GM18519 (cell line): ENCODE results near the gene G6PC3.
"Not testable (repeated sequence)": the region's sequence is repeated elsewhere in the genome, so short reads cannot be mapped to it uniquely, and the experiment has no call there.

Source experiments
- ATAC-seq: cut with Tn5 transposase; IDR thresholded peaks from one replicate; pipeline ENCODE4 v1.9.1; 2021; ENCODE audit warnings: mild to moderate bottlenecking, moderate library complexity; ENCODE audit not compliant: unreplicated experiment, low FRiP score

The G6PC3 gene, protein sequence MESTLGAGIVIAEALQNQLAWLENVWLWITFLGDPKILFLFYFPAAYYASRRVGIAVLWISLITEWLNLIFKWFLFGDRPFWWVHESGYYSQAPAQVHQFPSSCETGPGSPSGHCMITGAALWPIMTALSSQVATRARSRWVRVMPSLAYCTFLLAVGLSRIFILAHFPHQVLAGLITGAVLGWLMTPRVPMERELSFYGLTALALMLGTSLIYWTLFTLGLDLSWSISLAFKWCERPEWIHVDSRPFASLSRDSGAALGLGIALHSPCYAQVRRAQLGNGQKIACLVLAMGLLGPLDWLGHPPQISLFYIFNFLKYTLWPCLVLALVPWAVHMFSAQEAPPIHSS

DNA sequence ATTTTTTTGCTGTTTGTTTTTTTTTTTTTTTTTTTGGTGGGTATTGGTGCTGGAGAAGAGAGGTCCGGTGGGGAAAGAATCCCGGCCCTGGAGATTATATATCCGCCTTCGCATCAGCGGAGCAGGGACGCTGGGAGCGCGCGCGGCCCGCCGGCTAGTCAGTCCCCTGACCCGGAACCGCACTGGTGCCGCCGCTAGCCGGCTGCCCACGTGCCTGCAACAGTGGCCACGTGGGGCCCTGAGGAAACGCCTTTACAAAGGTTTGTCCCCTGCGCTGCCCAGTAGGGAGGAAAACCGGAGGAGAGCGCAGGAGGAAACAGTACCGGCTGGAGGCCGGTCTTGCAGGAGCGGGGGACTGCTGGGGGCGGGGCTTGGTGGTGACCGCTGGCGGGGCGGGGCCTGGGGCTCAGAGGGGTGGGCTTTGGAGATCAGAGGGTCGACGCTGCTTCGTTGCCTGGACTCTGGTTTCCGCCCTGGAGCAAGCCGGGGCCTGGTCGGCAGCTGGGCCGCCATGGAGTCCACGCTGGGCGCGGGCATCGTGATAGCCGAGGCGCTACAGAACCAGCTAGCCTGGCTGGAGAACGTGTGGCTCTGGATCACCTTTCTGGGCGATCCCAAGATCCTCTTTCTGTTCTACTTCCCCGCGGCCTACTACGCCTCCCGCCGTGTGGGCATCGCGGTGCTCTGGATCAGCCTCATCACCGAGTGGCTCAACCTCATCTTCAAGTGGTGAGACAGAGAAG lies at the start of gene G6PC3:
TSS of gene G6PC3 (plus strand) at position 281 of the 743 bp plus-strand sequence. CDS start at position 512, 231 bp downstream.
- peak; percentile 53 for ATAC-seq

DNA sequence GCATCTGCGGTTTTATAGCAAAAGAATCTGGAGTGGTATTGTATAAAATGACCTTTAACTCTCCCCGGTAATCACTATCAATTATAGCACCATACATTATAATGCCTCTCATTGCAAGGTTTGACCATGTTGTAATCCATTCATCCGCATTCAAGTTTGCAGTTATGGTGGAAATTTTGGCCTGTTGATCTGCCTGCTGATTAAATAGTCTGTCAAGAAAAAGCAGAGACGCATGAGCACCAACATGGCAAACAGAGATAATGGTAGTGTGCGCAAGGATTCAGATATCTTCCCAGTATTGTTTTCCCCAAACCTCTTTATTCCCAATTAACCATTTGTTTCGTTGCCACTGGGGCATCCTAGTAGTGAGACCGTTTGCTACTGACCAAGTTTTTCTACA lies 49.3 kb upstream of the G6PC3 start:
- ATAC-seq, result not testable (repeated sequence)

- no peak for ATAC-seq
Observed at GRCh38 chr17:44022246-44022645, 48.3 kb upstream of the G6PC3 start.

DNA sequence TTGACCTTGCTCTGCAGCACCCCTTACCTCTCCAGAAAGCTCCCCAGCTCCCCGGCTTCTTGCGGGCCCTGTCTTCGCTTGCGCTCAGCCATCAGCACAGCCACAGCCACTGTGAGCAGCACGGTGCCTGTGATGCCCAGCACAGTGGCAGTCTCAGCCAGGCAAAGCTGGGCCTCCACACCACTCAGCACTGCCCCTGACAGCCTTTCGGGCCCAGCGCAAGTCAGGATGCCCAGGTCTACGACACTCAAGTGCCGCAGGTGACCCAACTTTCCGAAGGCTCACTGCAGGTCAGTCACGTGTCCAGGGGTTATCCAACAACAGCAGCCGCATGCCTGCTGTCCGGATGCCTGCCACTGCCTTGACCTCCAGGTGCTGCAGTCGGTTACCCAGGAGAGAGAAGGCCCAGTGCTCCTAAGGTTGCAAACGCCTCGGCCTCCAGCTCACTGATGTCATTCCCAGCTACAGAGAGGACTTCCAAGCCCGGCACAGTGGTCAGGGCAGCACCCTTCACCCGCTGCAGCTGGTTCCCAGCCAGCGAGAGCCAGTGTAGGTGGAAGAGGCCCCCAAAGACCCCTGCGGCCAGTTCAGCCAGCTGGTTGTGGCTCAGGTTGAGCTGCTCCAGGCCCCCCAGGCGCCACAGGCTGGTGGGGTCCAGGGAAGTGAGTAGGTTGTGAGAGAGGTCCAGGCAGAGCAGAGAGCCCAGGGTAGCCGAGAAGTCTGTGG lies 46.8 kb upstream of the G6PC3 start:
- no peak for ATAC-seq

GRCh38 chr17:44024271-44024663 lies 46.3 kb upstream of the G6PC3 start:
- no peak for ATAC-seq

DNA sequence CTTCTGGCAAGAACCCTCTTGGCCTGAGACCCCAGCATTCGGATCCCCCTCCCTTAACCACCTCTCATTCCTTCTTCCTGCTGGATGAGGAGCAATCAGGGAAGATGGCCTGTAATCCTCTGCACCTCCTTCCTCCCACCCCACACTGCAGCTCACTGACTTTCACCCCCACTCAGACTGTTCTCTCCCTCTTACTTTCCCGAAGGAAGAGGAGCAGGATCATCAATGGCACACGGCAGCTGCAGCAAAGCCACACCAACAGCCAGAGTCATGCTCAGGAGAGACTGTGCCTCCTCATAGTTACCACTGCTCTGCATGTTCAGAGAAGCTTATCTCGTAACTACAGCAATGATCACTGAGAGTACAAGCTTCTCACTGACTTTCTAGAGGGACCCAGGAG lies 45.7 kb upstream of the G6PC3 start:
- no peak for ATAC-seq

GRCh38 chr17:44029736-44030135 lies 40.8 kb upstream of the G6PC3 start:
- no peak for ATAC-seq

- ATAC-seq, result no peak
Observed at GRCh38 chr17:44030482-44030881, 40.1 kb upstream of the G6PC3 start.

DNA sequence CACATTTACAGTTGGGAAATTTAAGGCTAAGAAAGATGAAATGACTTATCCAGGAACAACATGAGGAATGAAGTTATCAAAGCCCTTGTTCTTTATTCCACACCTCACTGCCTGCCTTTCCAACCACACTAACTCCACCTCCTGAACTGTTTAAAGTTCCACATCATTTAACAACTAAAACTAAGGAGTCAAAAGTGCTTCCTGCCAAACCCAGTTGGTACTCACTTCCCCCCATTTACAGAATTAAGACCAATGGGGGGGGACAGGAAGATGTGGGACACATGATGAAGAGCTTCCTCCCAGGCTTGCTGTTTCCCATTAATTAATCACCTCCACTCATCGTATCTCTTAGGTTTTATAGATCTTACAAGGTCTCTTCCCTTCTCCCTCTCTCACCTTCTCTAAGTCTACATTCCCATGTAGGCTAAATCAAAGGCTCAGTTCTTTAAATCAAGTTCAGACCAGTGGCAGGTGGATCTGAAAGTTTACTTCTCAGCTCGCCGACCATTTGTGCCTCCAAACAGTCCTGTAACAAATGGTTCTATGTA lies 36.6 kb upstream of the G6PC3 start:
- ATAC-seq, result no peak

GRCh38 chr17:44034688-44035087 lies 35.8 kb upstream of the G6PC3 start:
- not testable (repeated sequence) for ATAC-seq

- ATAC-seq, result no peak
Observed at GRCh38 chr17:44037471-44037870, 33.1 kb upstream of the G6PC3 start.

DNA sequence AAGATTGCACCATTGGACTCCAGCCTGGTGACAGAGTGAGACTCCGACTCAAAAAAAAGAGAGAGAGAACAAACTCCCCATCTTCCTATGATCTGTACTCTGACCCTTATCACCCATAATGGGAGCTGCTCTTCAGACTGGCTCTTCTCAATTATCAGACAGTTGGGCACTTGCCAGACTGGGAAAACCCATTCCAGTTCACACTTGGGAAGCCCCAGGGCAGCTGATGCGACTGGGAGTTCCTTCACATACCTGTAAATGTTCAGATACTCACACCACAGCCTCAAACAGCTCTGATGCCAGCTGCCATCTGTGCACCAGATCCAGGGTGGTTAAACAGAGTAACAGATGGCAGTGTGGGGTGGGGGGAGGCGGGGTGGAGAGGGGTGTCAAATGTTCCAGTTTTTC lies 31.9 kb upstream of the G6PC3 start:
- ATAC-seq, result no peak

DNA sequence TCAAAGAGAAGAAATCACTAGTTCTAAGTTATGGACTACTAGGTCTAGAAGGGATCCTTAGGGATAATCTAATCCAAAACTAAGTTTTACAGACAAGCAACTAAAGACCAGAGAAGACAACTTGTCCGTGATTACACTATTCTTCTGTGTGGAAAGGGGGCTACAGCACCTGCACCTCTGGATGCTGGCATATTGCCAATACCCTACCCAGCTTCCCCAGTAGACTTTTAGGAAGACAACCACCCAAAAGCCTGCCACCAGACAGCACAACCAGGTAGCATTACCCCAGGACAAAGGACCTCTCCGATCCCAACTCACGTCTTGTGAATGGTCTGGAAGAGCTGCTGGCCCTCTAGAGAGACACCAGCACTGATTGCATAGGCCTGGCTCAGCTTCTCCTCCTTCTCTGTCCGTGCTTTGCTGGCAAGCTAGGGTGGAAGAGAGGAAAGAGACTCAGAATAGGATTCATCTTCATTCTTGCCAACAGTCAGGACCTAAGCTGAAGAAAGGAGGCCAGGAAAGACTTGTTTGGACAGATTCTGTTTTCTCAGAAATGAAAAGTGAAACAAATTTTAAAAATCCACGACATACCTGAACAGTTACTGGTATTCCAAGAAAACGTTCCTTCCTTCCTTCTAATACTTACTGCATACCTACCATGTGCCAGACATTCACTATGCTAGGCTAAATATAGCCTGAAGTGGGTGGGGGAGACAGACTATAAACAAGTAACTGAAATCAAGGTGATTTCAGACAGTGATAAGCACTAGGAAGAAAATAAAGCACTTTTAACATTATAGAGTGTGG lies 30.5 kb upstream of the G6PC3 start:
- ATAC-seq, result no peak

GRCh38 chr17:44043272-44043696 lies 27.3 kb upstream of the G6PC3 start:
- no peak for ATAC-seq

GRCh38 chr17:44044071-44044470 lies 26.5 kb upstream of the G6PC3 start:
- ATAC-seq, result no peak

GRCh38 chr17:44045486-44045885 lies 25.0 kb upstream of the G6PC3 start:
- ATAC-seq, result no peak

- ATAC-seq, result not testable (repeated sequence)
Observed at GRCh38 chr17:44046893-44047292, 23.6 kb upstream of the G6PC3 start.

DNA sequence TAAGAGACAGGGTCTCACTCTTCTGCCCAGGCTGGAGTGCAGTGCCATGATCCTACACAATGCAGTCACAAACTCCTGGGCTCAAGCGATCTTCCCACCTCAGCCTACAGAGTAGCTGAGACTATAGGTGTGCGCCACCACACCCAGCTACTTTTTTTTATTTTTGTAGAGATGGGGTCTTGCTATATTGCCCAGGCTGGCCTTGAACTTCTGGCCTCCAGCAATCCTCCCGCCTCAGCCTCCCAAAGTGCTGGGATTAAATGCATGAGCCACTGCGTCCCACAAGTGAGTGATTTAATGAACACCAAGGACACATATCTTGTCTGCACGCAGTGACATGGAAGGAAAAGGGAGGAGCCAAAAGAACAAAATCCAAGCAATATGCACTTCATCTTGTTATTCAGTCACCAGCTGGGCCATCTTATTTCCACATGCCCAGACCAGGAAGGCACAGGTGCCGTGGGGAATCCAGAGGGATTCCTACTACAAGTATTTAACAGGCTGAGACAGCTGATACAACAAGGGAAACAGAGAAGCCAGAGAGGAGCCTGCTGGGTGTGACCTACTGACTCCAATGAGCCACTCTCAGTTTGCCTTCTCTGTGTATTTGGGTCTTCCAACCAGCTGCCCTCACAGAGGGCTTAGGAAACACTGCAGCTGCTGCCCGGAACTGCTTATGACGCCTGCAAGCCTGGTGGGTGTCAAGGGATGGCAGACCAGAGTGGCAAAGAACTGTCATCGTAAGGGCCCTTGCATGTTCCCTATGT lies 21.1 kb upstream of the G6PC3 start:
- ATAC-seq, result no peak

DNA sequence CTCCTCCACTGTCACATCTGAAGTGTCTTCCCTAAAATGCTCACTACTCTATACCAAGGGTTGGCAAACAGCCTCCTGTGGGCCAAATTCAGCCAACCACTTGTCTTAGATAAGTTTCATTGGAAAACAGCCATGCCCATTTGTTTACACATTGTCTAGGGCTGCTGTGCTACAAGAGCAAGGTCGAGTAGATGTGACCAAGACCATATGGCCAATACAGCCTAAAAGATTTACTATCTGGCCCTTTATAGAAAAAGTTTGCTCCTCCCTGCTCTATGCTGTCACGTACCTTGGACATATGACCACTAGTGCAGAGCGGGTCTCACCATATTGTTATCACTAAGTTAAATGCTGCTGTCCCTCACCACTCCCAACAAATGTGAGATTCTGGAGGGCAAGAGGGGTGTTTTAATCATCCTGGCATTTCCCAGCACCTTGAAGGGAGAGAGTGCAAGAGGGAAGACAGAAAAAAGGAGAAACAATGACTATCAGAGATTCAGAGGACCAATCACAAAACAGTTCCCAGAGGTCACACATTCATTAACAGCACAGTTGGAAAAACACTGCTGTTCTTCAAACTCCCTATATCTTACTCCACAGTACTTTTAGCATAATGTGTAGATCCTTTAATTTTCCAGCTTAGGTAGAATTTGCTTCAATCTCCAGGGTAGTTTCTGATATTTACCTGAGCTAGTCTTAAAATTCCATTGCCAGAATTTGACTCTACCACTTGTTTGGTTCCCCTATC lies 17.2 kb upstream of the G6PC3 start:
- no peak for ATAC-seq
